Measurements from ENCODE around the gene KRTAP4-6.
"Not testable (repeated sequence)": the region's sequence is repeated elsewhere in the genome, so short reads cannot be mapped to it uniquely, and the experiment has no call there.

The KRTAP4-6 gene

GRCh38 chr17:41140360-41141131, at the start of gene KRTAP4-6:
Gene KRTAP4-6 (minus strand): TSS chr17:41140544. CDS start chr17:41140487, 57 bp downstream.
- no peak for DNase-seq

GRCh38 chr17:41189837-41190318, 49.5 kb upstream of the KRTAP4-6 start, which contains the start of gene KRTAP9-1:
Gene KRTAP9-1 (plus strand): TSS chr17:41189887. CDS start chr17:41189887, 0 bp downstream.
- DNase-seq, result not testable (repeated sequence)

GRCh38 chr17:41186872-41187271, 46.5 kb upstream of the KRTAP4-6 start:
- DNase-seq, result no peak

GRCh38 chr17:41185001-41185400, 44.7 kb upstream of the KRTAP4-6 start:
- DNase-seq, result no peak

GRCh38 chr17:41184480-41184961, 44.2 kb upstream of the KRTAP4-6 start, which contains the start of gene KRTAP4-1:
Gene KRTAP4-1 (minus strand): TSS chr17:41184911. CDS start chr17:41184854, 57 bp downstream.
- no peak for DNase-seq

GRCh38 chr17:41178843-41179616, 38.7 kb upstream of the KRTAP4-6 start:
- no peak for DNase-seq

GRCh38 chr17:41178341-41178740, 38.0 kb upstream of the KRTAP4-6 start:
- DNase-seq, result no peak

- DNase-seq, result no peak
Measured at GRCh38 chr17:41177727-41178271, 37.5 kb upstream of the KRTAP4-6 start, which contains the start of gene KRTAP4-2. Gene KRTAP4-2 (minus strand): TSS chr17:41178221. CDS start chr17:41178164, 57 bp downstream.

GRCh38 chr17:41176744-41177387, 36.5 kb upstream of the KRTAP4-6 start:
- DNase-seq, result no peak

- no peak for DNase-seq
Measured at GRCh38 chr17:41171886-41172285, 31.5 kb upstream of the KRTAP4-6 start.

- DNase-seq, result no peak
Measured at GRCh38 chr17:41168121-41168520, 27.8 kb upstream of the KRTAP4-6 start, which contains the start of gene KRTAP4-3. Gene KRTAP4-3 (minus strand): TSS chr17:41168221. CDS start chr17:41168172, 49 bp downstream.

GRCh38 chr17:41167561-41167960, 27.2 kb upstream of the KRTAP4-6 start:
- DNase-seq, result no peak

- no peak for DNase-seq
Measured at GRCh38 chr17:41163828-41164227, 23.5 kb upstream of the KRTAP4-6 start.

GRCh38 chr17:41160648-41161047, 20.3 kb upstream of the KRTAP4-6 start, which contains the start of gene KRTAP4-4:
Gene KRTAP4-4 (minus strand): TSS chr17:41160748. CDS start chr17:41160691, 57 bp downstream.
- DNase-seq, result no peak

GRCh38 chr17:41160190-41160589, 19.8 kb upstream of the KRTAP4-6 start:
- not testable (repeated sequence) for DNase-seq

- no peak for DNase-seq
Measured at GRCh38 chr17:41153856-41154255, 13.5 kb upstream of the KRTAP4-6 start.

- DNase-seq, result no peak
Measured at GRCh38 chr17:41151525-41151924, 11.2 kb upstream of the KRTAP4-6 start.

- DNase-seq, result no peak
Measured at GRCh38 chr17:41150026-41150425, 9.7 kb upstream of the KRTAP4-6 start.

- DNase-seq, result no peak
Measured at GRCh38 chr17:41149652-41149985, 9.3 kb upstream of the KRTAP4-6 start, which contains the start of gene KRTAP4-5. Gene KRTAP4-5 (minus strand): TSS chr17:41149825. CDS start chr17:41149767, 58 bp downstream.

GRCh38 chr17:41148971-41149651, 8.8 kb upstream of the KRTAP4-6 start:
- not testable (repeated sequence) for DNase-seq

- DNase-seq, result no peak
Measured at GRCh38 chr17:41147531-41148204, 7.3 kb upstream of the KRTAP4-6 start.

Measured in left hindlimb (tissue), 1 donor.